ENCODE data around the gene HPSE2.

- TF ChIP-seq POLR2AphosphoS5 (IDR thresholded peaks at IDR 0.05) = no peak
- no peak for TF ChIP-seq CTCF (IDR thresholded peaks at IDR 0.05)
These were observed 562.4 kb downstream of the HPSE2 start for GRCh38 chr10:98673171-98673782.
